Panc1 (cell line): ENCODE data around the gene KTN1.

Experiments used
- CTCF ChIP-seq: fragments of 450-650 bp; IDR thresholded peaks from 2 replicates; pipeline ENCODE4 v1.5.1; 2017; ENCODE audit warnings: mild to moderate bottlenecking
- POLR2AphosphoS5 ChIP-seq: IDR thresholded peaks from 2 replicates; pipeline ENCODE4 v1.6.1; 2012; ENCODE audit warnings: mild to moderate bottlenecking, low read depth, low read length, moderate library complexity

DNA sequence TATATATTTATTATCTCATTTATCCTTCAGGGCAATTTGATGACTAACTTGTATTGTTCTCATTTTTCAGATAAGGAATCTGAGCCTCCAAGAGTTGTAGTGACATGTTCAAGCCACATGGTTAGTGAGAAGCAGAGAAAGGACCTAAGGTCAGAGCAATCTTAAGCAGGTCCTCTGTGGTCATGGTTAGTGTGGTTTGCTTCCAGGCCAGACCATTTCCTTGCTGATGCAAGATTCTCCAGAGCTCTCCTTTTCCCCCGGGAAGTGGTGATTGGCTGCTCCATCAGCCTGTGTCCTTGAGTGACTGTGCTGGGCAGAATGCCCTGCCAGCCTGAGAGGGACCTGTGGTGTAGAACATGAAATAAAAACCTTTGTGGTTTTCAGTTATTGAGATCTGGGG, 141.3 kb downstream of the KTN1 start:
- TF ChIP-seq CTCF: no peak
- no peak for TF ChIP-seq POLR2AphosphoS5
